Activated CD8-positive, alpha-beta memory T cell treated with anti-CD3 and anti-CD28 coated beads, Interleukin-2, amount 10 ng/mL, durations not matched to agents 7 days and 5 days (primary cell): ENCODE results near the gene LMOD3. TPM values are rescaled to one million over a fixed set of nuclear protein-coding genes. Genes with fewer than 3 reads are reported as not detected.

Source experiments
- ATAC-seq: fragments of 150-1000 bp; cut with Tn5 transposase; one replicate; pipeline ENCODE4 v1.10.0; 2021; ENCODE audit warnings: moderate library complexity
- CTCF ChIA-PET: fragments of 350-600 bp; sonication (Branson Sonifier 250); formaldehyde crosslinking; loops from one replicate; lab custom pipeline; 2021; ENCODE audit warnings: antibody characterized with exemption; lab: Charles Lee
- DNase-seq: peaks from one replicate; pipeline ENCODE4 v3.0.0-alpha.2; 2020
- H3K27ac Mint-ChIP-seq: one replicate; pipeline ENCODE4 v1.8.0; 2021; ENCODE audit warnings: mild to moderate bottlenecking, mixed read lengths
- H3K27me3 Mint-ChIP-seq: one replicate; pipeline ENCODE4 v1.8.0; 2021; ENCODE audit warnings: mixed read lengths
- H3K36me3 Mint-ChIP-seq: one replicate; pipeline ENCODE4 v1.8.0; 2021; ENCODE audit warnings: mild to moderate bottlenecking, mixed read lengths
- H3K4me1 Mint-ChIP-seq: one replicate; pipeline ENCODE4 v1.8.0; 2021; ENCODE audit warnings: mixed read lengths
- H3K4me3 Mint-ChIP-seq: one replicate; pipeline ENCODE4 v1.8.0; 2021; ENCODE audit warnings: mild to moderate bottlenecking, moderate library complexity, mixed read lengths
- H3K9me3 Mint-ChIP-seq: one replicate; pipeline ENCODE4 v1.8.0; 2022; ENCODE audit warnings: low read depth, mixed read lengths
- total RNA-seq, 2 experiments: library from RNA; stranded (reverse); gene quantifications; one replicate each; pipeline ENCODE4 v1.2.3, GENCODE V29; 2021

LMOD3 gene
- total RNA-seq, 2 experiments from 2014 or later, result not detected

DNA sequence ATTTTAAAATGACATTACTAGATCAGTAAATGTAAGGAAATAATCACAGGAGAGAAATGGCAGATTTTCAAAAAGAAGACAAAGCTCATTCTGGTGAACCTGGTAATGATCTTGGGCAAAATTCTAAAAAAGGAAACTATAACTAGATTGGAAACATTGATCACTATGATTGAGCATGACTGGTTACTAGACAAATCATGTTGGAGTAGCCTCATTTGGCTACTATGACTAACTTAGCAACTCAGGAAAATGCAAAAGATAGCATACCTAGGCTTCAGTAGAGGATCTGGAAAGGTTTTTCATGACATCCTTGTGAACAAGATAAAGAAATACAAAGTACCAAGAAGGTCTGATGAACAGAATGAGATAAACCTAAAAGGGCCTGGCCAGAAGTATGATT, 62.7 kb downstream of the LMOD3 start:
- H3K4me3 Mint-ChIP-seq, result no peak overlapping the region
- peak overlapping the region; percentile 88 for H3K27ac Mint-ChIP-seq
- CTCF ChIA-PET, result interaction anchor here (1.3 to 1.7 kb wide), 3 partner anchors 17 to 27 kb away, joined by 3 to 4 read pairs (median 3); no protein-coding TSS in a partner anchor
- DNase-seq (no peak), ATAC-seq (peak; percentile 27)
- H3K9me3 Mint-ChIP-seq, result peaks cover 3% of the 10 kb centered on the region
- H3K4me1 Mint-ChIP-seq, result peaks cover 62% of the 10 kb centered on the region
- H3K36me3 Mint-ChIP-seq, result peaks cover 75% of the 10 kb centered on the region
- no peaks in the 10 kb centered on the region for H3K27me3 Mint-ChIP-seq

DNA sequence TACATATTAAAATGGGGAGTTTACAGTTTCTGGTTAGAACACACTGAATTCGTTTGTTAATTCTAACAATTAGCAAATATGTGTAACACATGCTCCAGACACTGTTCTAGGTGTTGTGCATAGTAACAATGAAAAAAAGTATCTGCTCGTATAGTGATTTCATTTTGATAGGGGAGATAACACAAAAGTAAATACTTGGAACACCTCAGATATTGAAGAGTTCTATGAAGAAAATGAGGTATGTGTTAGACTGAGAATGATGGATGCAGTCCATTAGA, 63.5 kb downstream of the LMOD3 start:
- CTCF ChIA-PET, result interaction anchor here (1.2 to 1.7 kb wide), 3 partner anchors 19 to 28 kb away, joined by 3 to 5 read pairs (median 4); no protein-coding TSS in a partner anchor
- H3K27ac Mint-ChIP-seq, result peak overlapping the region; percentile 88
- no peaks in the 10 kb centered on the region for H3K27me3 Mint-ChIP-seq
- H3K4me1 Mint-ChIP-seq, result peaks cover 54% of the 10 kb centered on the region
- H3K9me3 Mint-ChIP-seq, result peaks cover 3% of the 10 kb centered on the region
- DNase-seq (no peak), ATAC-seq (no peak)
- H3K36me3 Mint-ChIP-seq, result peaks cover 74% of the 10 kb centered on the region
- H3K4me3 Mint-ChIP-seq, result no peak overlapping the region

DNA sequence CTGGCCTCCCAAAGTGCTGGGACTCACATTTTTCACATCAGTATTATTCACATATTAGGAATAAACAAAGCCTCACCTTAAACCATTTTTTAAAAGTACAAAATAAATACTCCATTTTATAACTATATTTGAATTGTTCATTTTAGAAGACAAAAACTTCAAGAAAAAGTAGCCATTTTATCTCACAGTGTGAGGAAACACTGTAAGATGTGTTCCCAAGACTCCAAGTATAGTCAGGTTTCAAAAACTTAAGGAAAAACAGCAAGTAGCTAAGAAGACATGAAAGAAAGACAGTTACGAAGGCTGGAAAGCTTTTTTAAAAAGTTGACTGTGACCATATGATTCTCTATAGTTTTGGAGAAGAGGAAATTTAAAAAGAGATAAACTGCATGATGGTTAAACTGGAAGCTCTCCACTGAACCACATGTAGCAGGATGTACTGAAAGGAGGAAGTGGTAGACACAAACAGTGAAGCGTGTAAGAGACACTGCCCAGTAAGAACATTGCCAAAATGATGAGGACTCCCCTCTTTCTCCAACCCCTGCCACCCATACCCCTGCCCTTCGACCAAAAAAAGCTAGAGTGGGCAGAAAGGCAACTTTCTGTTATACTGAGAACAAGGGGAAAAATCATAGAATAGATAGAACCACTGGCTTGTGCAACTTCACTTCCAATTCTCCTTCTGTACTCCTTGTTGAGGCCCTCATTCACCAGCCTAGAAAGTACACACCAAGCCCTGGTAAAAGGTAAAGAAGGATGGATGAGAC, 64.0 kb downstream of the LMOD3 start:
- Mint-ChIP-seq H3K27ac (peak overlapping the region; percentile 88), H3K36me3 (peaks cover 73% of the 10 kb centered on the region), H3K9me3 (peaks cover 3% of the 10 kb centered on the region), H3K27me3 (no peaks in the 10 kb centered on the region), H3K4me3 (peak overlapping the region; percentile 11), H3K4me1 (peaks cover 52% of the 10 kb centered on the region)
- CTCF ChIA-PET, result interaction anchor here (1.1 to 1.7 kb wide), 5 partner anchors 20 to 31 kb away, joined by 3 to 5 read pairs (median 4); no protein-coding TSS in a partner anchor
- ATAC-seq (peak; percentile 97), DNase-seq (peak; percentile 58)

Other genes with a start within 250 kb of the LMOD3 start
- not detected for gene TAFA4, start 190.0 kb downstream of the LMOD3 start, total RNA-seq
- 10 to 100 TPM; 15.4 to 15.5 TPM for gene EOGT, start 108.9 kb downstream of the LMOD3 start, total RNA-seq
- 10 to 100 TPM; 47.5 to 49.5 TPM for gene TMF1, start 70.3 kb downstream of the LMOD3 start, total RNA-seq
- gene UBA3, start 42.2 kb downstream of the LMOD3 start, total RNA-seq, result 100 to 1,000 TPM; 104 to 133 TPM
- gene ARL6IP5, start 37.7 kb downstream of the LMOD3 start, total RNA-seq, result 100 to 1,000 TPM; 132 to 203 TPM